Esophagus squamous epithelium (tissue), 5 donors: ENCODE data around the gene CAMK1D. TPM values are rescaled to one million over a fixed set of nuclear protein-coding genes. Genes with fewer than 3 reads are reported as not detected.

Experiments used
- DNase-seq: peaks from one replicate; lab custom pipeline; 2025; lab: John Stamatoyannopoulos, UW
- H3K27ac ChIP-seq, 4 donors: fragments of 200-600 bp; sonication (generic); one replicate each; pipeline ENCODE4 v1.5.1; 2016 to 2019; ENCODE audit warnings: mild to moderate bottlenecking in 1 of 4
- H3K27me3 ChIP-seq, 4 donors: fragments of 200-600 bp; sonication (generic); 1 replicate in 3 of 4; 2 replicates in 1 of 4; pipeline versions ENCODE4 v1.5.1 to v1.6.0; 2017 to 2021; ENCODE audit warnings: antibody characterized with exemption in 1 of 4
- H3K36me3 ChIP-seq, 3 donors: fragments of 200-600 bp; sonication (generic); one replicate each; pipeline ENCODE4 v1.5.1; 2016 to 2019
- H3K4me1 ChIP-seq, 3 donors: fragments of 200-600 bp; sonication (generic); one replicate each; pipeline ENCODE4 v1.5.1; 2017 to 2019
- H3K4me3 ChIP-seq, 4 donors: fragments of 200-600 bp; sonication (generic); 1 replicate in 3 of 4; 2 replicates in 1 of 4; pipeline ENCODE4 v1.5.1; 2016 to 2019; ENCODE audit warnings: mild to moderate bottlenecking in 2 of 4, moderate library complexity in 1 of 4
- H3K9me3 ChIP-seq, 3 donors: fragments of 200-600 bp; sonication (generic); one replicate each; pipeline ENCODE4 v1.5.1; 2016 to 2019
- POLR2A ChIP-seq, 4 donors: fragments of 450-650 bp; IDR thresholded peaks; one replicate each; pipeline ENCODE4 v1.6.1; 2017; ENCODE audit warnings: antibody characterized with exemption in 4 of 4, mild to moderate bottlenecking in 4 of 4, moderate library complexity in 3 of 4
- WGBS, 2 donors: methylation state at CpG; one replicate each; pipeline ENCODE4 v1.1.5; 2018; 5-methylcytosine and 5-hydroxymethylcytosine counted together
- intact Hi-C: fragments of 100-400 bp; cut with DNase I; formaldehyde crosslinking; loops from one replicate; pipeline ENCODE4 v1.15.0; 2022
- total RNA-seq, 4 donors: library from RNA; depleted of rRNA; stranded (reverse); fragments of >200 nt; gene quantifications; one replicate each; pipeline ENCODE4 v1.1.0, GENCODE V29; 2016
- TF ChIP-seq, protein P1 (sequence below), 6 experiments: fragments of 450-650 bp in 4 of 6; fragments of 200-600 bp in 2 of 6; sonication (generic) in 2 of 6; IDR thresholded peaks; one replicate each; pipeline ENCODE4 v1.5.1; 2016 to 2019; ENCODE audit warnings: antibody characterized with exemption in 6 of 6, mild to moderate bottlenecking in 4 of 6, moderate library complexity in 4 of 6
- donor health status: DM: yes; HTN: yes; CAD: no.

The CAMK1D gene
- total RNA-seq, 4 donors from 2014 or later, result 3.8 to 11.8 (median 9.9) TPM

DNA sequence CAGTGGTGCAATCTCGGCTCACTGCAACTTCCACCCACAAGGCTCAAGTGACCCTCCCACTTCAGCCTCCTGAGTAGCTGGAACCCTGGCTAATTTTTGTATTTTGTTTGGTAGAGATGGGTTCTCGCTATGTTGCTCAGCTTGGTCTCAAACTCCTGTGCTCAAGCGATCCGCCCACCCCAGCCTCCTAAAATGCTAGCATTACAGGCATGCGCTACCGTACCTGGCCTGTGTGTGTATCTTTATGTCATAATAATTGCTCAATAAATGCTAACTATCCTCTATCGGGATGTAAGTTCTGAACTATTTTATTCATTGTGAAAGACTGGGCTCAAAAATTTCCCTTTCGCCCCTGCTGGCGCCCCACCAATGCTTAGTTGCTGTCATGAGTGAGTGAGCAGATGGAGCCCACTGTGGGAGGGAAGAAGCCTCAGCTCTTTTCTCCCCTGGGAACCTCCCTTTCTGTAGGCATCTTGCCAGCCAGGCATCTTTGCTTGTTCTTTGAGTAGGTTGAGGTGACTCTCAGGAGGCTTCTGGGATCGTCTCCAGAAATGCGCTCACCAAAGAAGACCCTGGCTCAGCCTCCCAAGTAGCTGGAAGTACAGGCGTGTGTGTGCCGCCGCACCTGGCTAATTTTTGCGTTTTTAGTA lies 38.3 kb downstream of the CAMK1D start:
- no peak for DNase-seq
- H3K4me3 ChIP-seq, result no peak overlapping the region
- intact Hi-C loops, result no loop called here

DNA sequence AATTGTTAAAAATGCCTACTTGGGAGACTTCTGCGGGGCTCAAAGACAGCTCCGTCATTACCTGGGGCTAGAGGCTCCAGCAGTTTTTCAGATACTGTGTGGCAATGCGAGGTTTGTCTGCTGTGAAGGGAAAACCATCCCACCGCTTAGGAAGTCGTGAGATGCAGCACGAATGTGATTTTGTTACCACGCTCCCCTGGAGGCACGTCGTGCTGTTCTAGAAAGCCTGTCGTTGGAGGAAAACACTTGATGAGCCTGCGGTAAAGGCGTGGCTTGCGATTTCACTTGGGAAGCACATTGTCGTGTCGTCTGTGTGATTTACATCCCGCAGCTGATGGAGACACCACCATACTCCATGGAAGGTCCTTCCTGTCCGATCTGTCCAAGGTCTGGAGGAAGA lies 39.3 kb downstream of the CAMK1D start:
- intact Hi-C loops, result no loop called here
- DNase-seq, result no peak
- no peaks in the 10 kb centered on the region for H3K27me3 ChIP-seq
- no peak overlapping the region for H3K4me3 ChIP-seq
- 94 to 95% methylated on average over 16 to 17 of the region's 17 CpGs for WGBS, 2 donors
- peaks cover 0 to 25% (median 4%) of the 10 kb centered on the region in 3 donors for H3K4me1 ChIP-seq
- H3K9me3 ChIP-seq, result no peaks in the 10 kb centered on the region
- H3K36me3 ChIP-seq, result no peaks in the 10 kb centered on the region
- H3K27ac ChIP-seq, result no peak overlapping the region
- no peak for TF ChIP-seq POLR2A (IDR thresholded peaks at IDR 0.05)
- TF ChIP-seq, protein P1, sequence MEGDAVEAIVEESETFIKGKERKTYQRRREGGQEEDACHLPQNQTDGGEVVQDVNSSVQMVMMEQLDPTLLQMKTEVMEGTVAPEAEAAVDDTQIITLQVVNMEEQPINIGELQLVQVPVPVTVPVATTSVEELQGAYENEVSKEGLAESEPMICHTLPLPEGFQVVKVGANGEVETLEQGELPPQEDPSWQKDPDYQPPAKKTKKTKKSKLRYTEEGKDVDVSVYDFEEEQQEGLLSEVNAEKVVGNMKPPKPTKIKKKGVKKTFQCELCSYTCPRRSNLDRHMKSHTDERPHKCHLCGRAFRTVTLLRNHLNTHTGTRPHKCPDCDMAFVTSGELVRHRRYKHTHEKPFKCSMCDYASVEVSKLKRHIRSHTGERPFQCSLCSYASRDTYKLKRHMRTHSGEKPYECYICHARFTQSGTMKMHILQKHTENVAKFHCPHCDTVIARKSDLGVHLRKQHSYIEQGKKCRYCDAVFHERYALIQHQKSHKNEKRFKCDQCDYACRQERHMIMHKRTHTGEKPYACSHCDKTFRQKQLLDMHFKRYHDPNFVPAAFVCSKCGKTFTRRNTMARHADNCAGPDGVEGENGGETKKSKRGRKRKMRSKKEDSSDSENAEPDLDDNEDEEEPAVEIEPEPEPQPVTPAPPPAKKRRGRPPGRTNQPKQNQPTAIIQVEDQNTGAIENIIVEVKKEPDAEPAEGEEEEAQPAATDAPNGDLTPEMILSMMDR (IDR thresholded peaks at IDR 0.05), result no peak

More for the DNA sequence above, 38.3 kb downstream of the CAMK1D start:
- no peak overlapping the region for H3K27ac ChIP-seq
- peaks cover 0 to 25% (median 4%) of the 10 kb centered on the region in 3 donors for H3K4me1 ChIP-seq
- WGBS, 2 donors, result 89 to 92% methylated on average over 13 of the region's 15 CpGs
- H3K27me3 ChIP-seq, result no peaks in the 10 kb centered on the region
- TF ChIP-seq, protein P1 (IDR thresholded peaks at IDR 0.05), result no peak
- TF ChIP-seq POLR2A (IDR thresholded peaks at IDR 0.05), result no peak
- H3K36me3 ChIP-seq, result no peaks in the 10 kb centered on the region
- H3K9me3 ChIP-seq, result no peaks in the 10 kb centered on the region

DNA sequence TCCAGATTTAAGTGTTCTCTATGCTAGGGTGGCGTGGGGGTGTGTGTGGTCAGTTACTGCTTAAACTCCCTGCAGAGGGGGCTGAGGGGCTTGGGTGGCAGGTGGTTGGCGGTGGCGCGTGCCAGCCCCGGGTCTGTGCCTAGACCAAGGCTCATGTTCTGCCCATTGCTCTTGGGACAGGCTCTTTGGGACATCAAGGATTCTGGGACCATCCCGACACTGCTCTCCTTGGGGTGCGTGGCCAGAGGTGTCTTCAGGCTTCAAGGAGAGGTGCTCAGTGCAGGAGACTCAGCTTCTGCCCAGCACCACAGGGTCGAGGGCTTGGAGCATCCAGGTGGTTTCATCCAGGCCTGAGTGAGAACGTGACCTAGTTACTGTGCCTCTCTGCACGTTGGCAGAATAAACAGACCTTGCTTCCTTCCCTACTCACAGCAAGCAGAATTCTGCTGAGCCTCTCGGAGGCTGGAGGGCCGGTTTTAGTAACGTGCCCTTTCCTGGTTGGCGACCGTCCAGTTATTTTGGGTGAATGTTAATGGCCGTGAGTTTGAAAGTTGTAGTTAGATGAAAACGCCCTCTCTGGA lies 39.9 kb downstream of the CAMK1D start:
- H3K4me3 ChIP-seq, result no peak overlapping the region
- H3K27me3 ChIP-seq, result no peaks in the 10 kb centered on the region
- H3K4me1 ChIP-seq, result peaks cover 0 to 25% (median 4%) of the 10 kb centered on the region in 3 donors
- no peak overlapping the region for H3K27ac ChIP-seq
- intact Hi-C loops, result no loop called here
- 34 to 68% methylated on average over 11 to 13 of the region's 17 CpGs for WGBS, 2 donors
- no peaks in the 10 kb centered on the region for H3K36me3 ChIP-seq
- TF ChIP-seq POLR2A (IDR thresholded peaks at IDR 0.05), result no peak
- TF ChIP-seq, protein P1 (IDR thresholded peaks at IDR 0.05), result no peak
- no peak for DNase-seq
- no peaks in the 10 kb centered on the region for H3K9me3 ChIP-seq

DNA sequence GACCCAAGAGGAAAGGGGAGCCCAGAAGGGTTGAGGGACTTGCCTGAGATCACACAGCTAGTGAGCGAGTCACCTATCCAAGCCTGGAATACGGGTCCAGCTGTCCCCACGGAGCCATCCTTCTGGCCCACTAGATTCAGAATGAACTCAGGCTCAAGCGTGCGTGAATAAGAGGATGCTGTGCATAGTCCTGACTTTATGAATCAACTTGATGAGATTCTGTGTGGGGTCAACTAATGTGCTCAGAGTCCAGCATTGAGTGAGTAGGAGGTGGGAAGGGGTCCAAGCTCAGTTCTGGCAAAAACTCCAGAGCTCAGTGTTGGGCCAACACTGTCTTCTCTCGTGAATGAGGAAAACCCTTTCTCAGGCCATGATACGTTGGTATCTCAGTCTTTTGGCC lies 41.4 kb downstream of the CAMK1D start:
- WGBS, 2 donors, result 66 to 70% methylated on average over 6 to 7 of the region's 7 CpGs

DNA sequence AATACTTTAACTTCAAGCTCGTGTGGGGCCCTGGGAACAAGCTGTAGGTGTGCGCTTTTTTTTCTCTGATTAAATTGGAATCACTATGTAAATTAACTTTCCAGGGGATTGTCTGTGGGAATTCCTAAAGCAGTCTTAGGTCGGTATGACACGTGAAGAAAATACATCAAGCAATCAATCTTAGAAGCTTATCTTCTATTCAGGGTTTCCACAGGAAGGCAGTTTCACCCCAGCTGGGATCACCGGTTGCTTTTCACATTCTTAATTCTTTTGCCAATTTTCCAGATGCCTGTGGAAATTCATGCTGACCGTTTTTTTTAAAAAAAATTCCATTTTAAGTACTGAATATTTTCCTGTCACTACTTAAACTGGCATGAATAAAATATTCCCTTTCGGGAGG lies 41.9 kb downstream of the CAMK1D start:
- no peaks in the 10 kb centered on the region for H3K27me3 ChIP-seq
- TF ChIP-seq POLR2A (IDR thresholded peaks at IDR 0.05), result no peak
- TF ChIP-seq, protein P1 (IDR thresholded peaks at IDR 0.05), result no peak
- intact Hi-C loops, result no loop called here
- peaks cover 0 to 25% (median 4%) of the 10 kb centered on the region in 3 donors for H3K4me1 ChIP-seq
- H3K27ac ChIP-seq, result no peak overlapping the region
- H3K4me3 ChIP-seq, result no peak overlapping the region
- no peak for DNase-seq
- no peaks in the 10 kb centered on the region for H3K36me3 ChIP-seq
- H3K9me3 ChIP-seq, result no peaks in the 10 kb centered on the region
- WGBS, 2 donors, result 38 to 47% methylated on average over 7 of the region's 7 CpGs

More for the DNA sequence above, 41.4 kb downstream of the CAMK1D start:
- no peak for DNase-seq
- Histone ChIP-seq H3K4me3 (no peak overlapping the region), H3K4me1 (peaks cover 0 to 25% (median 4%) of the 10 kb centered on the region in 3 donors), H3K36me3 (no peaks in the 10 kb centered on the region), H3K27ac (no peak overlapping the region), H3K27me3 (no peaks in the 10 kb centered on the region), H3K9me3 (no peaks in the 10 kb centered on the region)
- intact Hi-C loops, result no loop called here
- TF ChIP-seq, protein P1 (IDR thresholded peaks at IDR 0.05), result no peak
- no peak for TF ChIP-seq POLR2A (IDR thresholded peaks at IDR 0.05)
